NCI-H2107 (cell line): ENCODE data around the gene MBLAC2.
A peak's percentile ranks its signal among the peaks of the same experiment; 100 is the strongest.

Source experiments
- DNase-seq: peaks from one replicate; lab custom pipeline; 2025; lab: John Stamatoyannopoulos, UW

Gene MBLAC2

GRCh38 chr5:90461288-90461687 lies 13.3 kb downstream of the MBLAC2 start:
- DNase-seq = no peak

GRCh38 chr5:90446961-90447360 lies 27.6 kb downstream of the MBLAC2 start:
- no peak for DNase-seq

GRCh38 chr5:90440644-90441043 lies 33.9 kb downstream of the MBLAC2 start:
- DNase-seq = no peak

- no peak for DNase-seq
Measured at GRCh38 chr5:90438100-90438499, 36.5 kb downstream of the MBLAC2 start.

- no peak for DNase-seq
Measured at GRCh38 chr5:90437663-90438062, 36.9 kb downstream of the MBLAC2 start.

- no peak for DNase-seq
Measured at GRCh38 chr5:90434116-90434714, 40.4 kb downstream of the MBLAC2 start.

- no peak for DNase-seq
Measured at GRCh38 chr5:90424245-90424644, 50.3 kb downstream of the MBLAC2 start.

- no peak for DNase-seq
Measured at GRCh38 chr5:90421136-90421535, 53.4 kb downstream of the MBLAC2 start.

- no peak for DNase-seq
Measured at GRCh38 chr5:90418214-90418613, 56.4 kb downstream of the MBLAC2 start.

GRCh38 chr5:90410178-90410762 lies 64.3 kb downstream of the MBLAC2 start:
- no peak for DNase-seq

GRCh38 chr5:90409318-90410177 lies 65.0 kb downstream of the MBLAC2 start, which contains the start of gene CETN3:
Gene CETN3 (minus strand): TSS chr5:90409756. CDS start chr5:90409661, 95 bp downstream.
- peak; percentile 74 for DNase-seq

GRCh38 chr5:90408571-90409317 lies 65.8 kb downstream of the MBLAC2 start:
- no peak for DNase-seq
